TTC549 (cell line): ENCODE measurements around the gene SORCS1.

Experiments used
- FAIRE-seq: peaks from 2 replicates; lab custom pipeline; 2012; peaks lifted over from hg19 to GRCh38; lab: Jason Lieb, UNC

Gene SORCS1

GRCh38 chr10:106722524-106722923 is 442.0 kb downstream of the SORCS1 start:
- FAIRE-seq, result no peak

- no peak for FAIRE-seq
Observed at GRCh38 chr10:106720683-106721082, 443.8 kb downstream of the SORCS1 start.

GRCh38 chr10:106716381-106716780 is 448.1 kb downstream of the SORCS1 start:
- no peak for FAIRE-seq

GRCh38 chr10:106714734-106715555 is 449.6 kb downstream of the SORCS1 start:
- no peak for FAIRE-seq

- no peak for FAIRE-seq
Observed at GRCh38 chr10:106713846-106714245, 450.7 kb downstream of the SORCS1 start.

- FAIRE-seq, result no peak
Observed at GRCh38 chr10:106712988-106713387, 451.5 kb downstream of the SORCS1 start.

GRCh38 chr10:106711313-106711906 is 453.1 kb downstream of the SORCS1 start:
- FAIRE-seq, result no peak

GRCh38 chr10:106708506-106708905 is 456.0 kb downstream of the SORCS1 start:
- no peak for FAIRE-seq

- no peak for FAIRE-seq
Observed at GRCh38 chr10:106707657-106708056, 456.8 kb downstream of the SORCS1 start.

GRCh38 chr10:106706127-106706526 is 458.4 kb downstream of the SORCS1 start:
- no peak for FAIRE-seq

GRCh38 chr10:106705681-106706100 is 458.8 kb downstream of the SORCS1 start:
- FAIRE-seq, result no peak

- no peak for FAIRE-seq
Observed at GRCh38 chr10:106696239-106696638, 468.3 kb downstream of the SORCS1 start.

GRCh38 chr10:106694696-106695095 is 469.8 kb downstream of the SORCS1 start:
- FAIRE-seq, result no peak

GRCh38 chr10:106682175-106682574 is 482.3 kb downstream of the SORCS1 start:
- FAIRE-seq, result no peak

- no peak for FAIRE-seq
Observed at GRCh38 chr10:106680061-106680460, 484.4 kb downstream of the SORCS1 start.

- FAIRE-seq, result no peak
Observed at GRCh38 chr10:106679314-106679713, 485.2 kb downstream of the SORCS1 start.

GRCh38 chr10:106672517-106673175 is 491.9 kb downstream of the SORCS1 start:
- FAIRE-seq, result no peak

GRCh38 chr10:106661767-106662140 is 502.8 kb downstream of the SORCS1 start:
- FAIRE-seq, result no peak

- FAIRE-seq, result no peak
Observed at GRCh38 chr10:106661133-106661766, 503.3 kb downstream of the SORCS1 start.

GRCh38 chr10:106660550-106660949 is 504.0 kb downstream of the SORCS1 start:
- FAIRE-seq, result no peak

GRCh38 chr10:106655636-106656035 is 508.9 kb downstream of the SORCS1 start:
- FAIRE-seq, result no peak

- FAIRE-seq, result no peak
Observed at GRCh38 chr10:106655165-106655564, 509.3 kb downstream of the SORCS1 start.

- FAIRE-seq, result no peak
Observed at GRCh38 chr10:106652279-106652678, 512.2 kb downstream of the SORCS1 start.
